Endothelial cell of umbilical vein (primary cell): ENCODE results near the gene APC2. TPM values are rescaled to one million over a fixed set of nuclear protein-coding genes. Genes with fewer than 3 reads are reported as not detected.

Experiments used
- BruUV-seq: library from RNA; stranded (reverse); fragments of 400-500 nt; replicated peaks from 2 replicates; lab custom pipeline; 2021; lab: Mats Ljungman, UMichigan
- CTCF ChIA-PET: fragments of 300-600, 350-600 bp; sonication (Branson Sonifier 250); formaldehyde crosslinking; loops from one replicate; lab custom pipeline; 2021; ENCODE audit warnings: antibody characterized with exemption, inconsistent platforms; lab: Charles Lee
- POLR2A ChIA-PET: fragments of 300-600, 350-600 bp; sonication (Branson Sonifier 250); formaldehyde crosslinking; loops from one replicate; lab custom pipeline; 2021; ENCODE audit warnings: antibody characterized with exemption, inconsistent platforms; lab: Charles Lee
- DNase-seq: peaks from one replicate; pipeline ENCODE4 v3.0.0-alpha.2; 2011; ENCODE audit warnings: low read depth, low spot score
- FAIRE-seq: peaks from 2 replicates; lab custom pipeline; 2011; peaks lifted over from hg19 to GRCh38; lab: Jason Lieb, UNC
- H2AFZ ChIP-seq: 2 replicates; pipeline ENCODE4 v1.6.0; 2012; ENCODE audit warnings: low read depth, low read length, control low read depth, inconsistent platforms
- H3K27ac ChIP-seq: 2 replicates; pipeline ENCODE4 v1.5.1; 2011; ENCODE audit warnings: low read depth, mild to moderate bottlenecking, control low read depth, low read length, moderate library complexity; ENCODE audit not compliant: insufficient read depth
- H3K27me3 ChIP-seq, 2 experiments: 2 replicates each; pipeline versions ENCODE4 v1.6.0 to v1.6.1; 2011; ENCODE audit warnings: low read length in 2 of 2, mixed read lengths in 1 of 2; ENCODE audit not compliant: control insufficient read depth in 2 of 2, insufficient read depth in 2 of 2
- H3K36me3 ChIP-seq, 2 experiments: 2 replicates in 1 of 2; 3 replicates in 1 of 2; pipeline ENCODE4 v1.5.1; 2011; ENCODE audit warnings: low read length in 2 of 2, mild to moderate bottlenecking in 1 of 2, moderate library complexity in 1 of 2; ENCODE audit not compliant: control insufficient read depth in 2 of 2, insufficient read depth in 2 of 2; ENCODE audit errors: extremely low read depth in 1 of 2
- H3K4me1 ChIP-seq: 3 replicates; pipeline ENCODE4 v1.5.1; 2011; ENCODE audit warnings: mild to moderate bottlenecking, low read length; ENCODE audit not compliant: control insufficient read depth, insufficient read depth; ENCODE audit errors: extremely low read depth
- H3K4me2 ChIP-seq: 2 replicates; pipeline ENCODE4 v1.6.1; 2011; ENCODE audit warnings: low read length, control low read depth, mixed read lengths; ENCODE audit not compliant: insufficient read depth
- H3K4me3 ChIP-seq, 3 experiments: fragments of 200-600 bp in 1 of 3; sonication (generic), shearing (Covaris generic) in 1 of 3; replicated peaks in 1 of 3; 2 replicates each; pipeline ENCODE4 v1.5.1; 2011 to 2016; ENCODE audit warnings: control low read depth in 3 of 3, low read length in 3 of 3, mild to moderate bottlenecking in 2 of 3, inconsistent platforms in 1 of 3, low read depth in 1 of 3, moderate library complexity in 1 of 3; ENCODE audit not compliant: insufficient read depth in 1 of 3
- H3K79me2 ChIP-seq: 2 replicates; pipeline ENCODE4 v1.6.0; 2012; ENCODE audit warnings: low read length, inconsistent platforms; ENCODE audit not compliant: control insufficient read depth, insufficient read depth
- H3K9ac ChIP-seq: replicated peaks from 2 replicates; pipeline ENCODE3; 2011; ENCODE audit warnings: low read length, control low read depth; ENCODE audit not compliant: insufficient read depth; ENCODE audit errors: extremely low read depth
- H3K9me1 ChIP-seq: replicated peaks from 3 replicates; pipeline ENCODE4 v1.6.0; 2011; ENCODE audit warnings: mild to moderate bottlenecking, low read length; ENCODE audit not compliant: control insufficient read depth, insufficient read depth; ENCODE audit errors: extremely low read depth
- H3K9me3 ChIP-seq: replicated peaks from 2 replicates; pipeline ENCODE4 v1.5.1; 2012; ENCODE audit warnings: low read length, inconsistent platforms; ENCODE audit not compliant: control insufficient read depth, insufficient read depth
- H4K20me1 ChIP-seq: replicated peaks from 2 replicates; pipeline ENCODE3; 2011; ENCODE audit warnings: mild to moderate bottlenecking, low read length; ENCODE audit not compliant: control insufficient read depth, insufficient read depth; ENCODE audit errors: extremely low read depth
- CTCF ChIP-seq, 2 donors: IDR thresholded peaks; 1 replicate in 1 of 2; 2 replicates in 1 of 2; pipeline ENCODE4 v1.5.1; 2011; ENCODE audit warnings: low read length in 2 of 2, mild to moderate bottlenecking in 2 of 2, moderate library complexity in 2 of 2, control low read depth in 1 of 2, inconsistent platforms in 1 of 2, low read depth in 1 of 2; ENCODE audit not compliant: insufficient read depth in 1 of 2; ENCODE audit errors: extremely low read depth in 1 of 2
- EZH2 ChIP-seq: IDR thresholded peaks from 2 replicates; pipeline ENCODE4 v1.6.1; 2012; ENCODE audit warnings: borderline replicate concordance, low read depth, mild to moderate bottlenecking, moderate library complexity, low read length, inconsistent platforms; ENCODE audit not compliant: severe bottlenecking
- FOS ChIP-seq: IDR thresholded peaks from 2 replicates; pipeline ENCODE4 v1.6.1; 2011; ENCODE audit warnings: mild to moderate bottlenecking, low read length, moderate library complexity, borderline replicate concordance; ENCODE audit not compliant: insufficient read depth
- GATA2 ChIP-seq: IDR thresholded peaks from 2 replicates; pipeline ENCODE4 v1.7.0; 2011; ENCODE audit warnings: low read depth, mild to moderate bottlenecking, moderate library complexity, mixed read lengths, low read length; ENCODE audit not compliant: insufficient read length, insufficient read depth
- JUN ChIP-seq: IDR thresholded peaks from 2 replicates; pipeline ENCODE4 v1.6.1; 2011; ENCODE audit warnings: borderline replicate concordance, low read depth; ENCODE audit not compliant: insufficient read length, insufficient read depth
- MYC ChIP-seq: IDR thresholded peaks from one replicate; pipeline ENCODE4 v1.6.1; 2011; ENCODE audit warnings: mild to moderate bottlenecking, low read depth, low read length
- POLR2A ChIP-seq: IDR thresholded peaks from 2 replicates; pipeline ENCODE4 v1.6.1; 2012; ENCODE audit warnings: low read depth, mild to moderate bottlenecking, control low read depth, low read length
- POLR2AphosphoS5 ChIP-seq: IDR thresholded peaks from 2 replicates; pipeline ENCODE4 v1.6.1; 2012; ENCODE audit warnings: low read depth, mild to moderate bottlenecking, control low read depth, low read length, moderate library complexity; ENCODE audit not compliant: insufficient read depth
- dilution Hi-C: fragments of 300-500 bp; cut with MboI; formaldehyde crosslinking; loops from one replicate; pipeline ENCODE4 v1.15.0; 2019; ENCODE audit warnings: low sequenced_read_pairs; ENCODE audit not compliant: extremely low pct_ligation_motif_present
- intact Hi-C: fragments of 100-400 bp; cut with micrococcal nuclease; formaldehyde crosslinking; loops from one replicate; pipeline ENCODE4 v1.10.0; 2022
- polyA plus RNA-seq, 4 experiments: library from polyadenylated mRNA; depleted of rRNA in 3 of 4; stranded (reverse) in 3 of 4; unstranded in 1 of 4; fragments of >200 nt; gene quantifications; 2 replicates each; pipeline versions ENCODE4 v1.2.1 to v1.2.3, GENCODE V29; 2011 to 2012; ENCODE audit warnings: missing spikeins in 1 of 4
- total RNA-seq: library from RNA; stranded (reverse); gene quantifications from 2 replicates; pipeline ENCODE4 v1.2.3, GENCODE V29; 2021

APC2 gene
- total and polyA plus RNA-seq, 2 donors (not counting 3 experiments of a cell fraction or from before 2014, with no cell fraction given) = 0.01 to 0.04 TPM

DNA sequence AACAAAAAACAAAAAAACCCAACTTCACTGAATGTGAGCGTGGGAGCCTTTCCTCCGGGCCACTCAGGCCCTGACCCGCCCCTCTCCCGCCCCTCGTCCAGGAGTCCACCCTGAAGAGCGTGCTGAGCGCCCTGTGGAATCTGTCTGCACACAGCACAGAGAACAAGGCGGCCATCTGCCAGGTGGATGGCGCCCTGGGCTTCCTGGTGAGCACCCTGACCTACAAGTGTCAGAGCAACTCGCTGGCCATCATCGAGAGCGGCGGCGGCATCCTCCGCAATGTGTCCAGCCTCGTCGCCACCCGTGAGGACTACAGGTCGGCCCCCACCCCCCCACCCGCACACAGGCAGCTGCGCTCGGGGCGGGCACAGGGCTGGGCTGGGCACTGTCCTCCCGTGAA, 11.9 kb downstream of the APC2 start:
- FAIRE-seq (no peak), DNase-seq (no peak)
- POLR2A ChIA-PET = interaction anchor here (0.7 kb wide), 1 partner anchor 1015 kb away, joined by 9 read pairs; no protein-coding TSS in a partner anchor
- CTCF ChIA-PET = no interaction called here
- Histone ChIP-seq H3K27ac (no peak overlapping the region), H3K79me2 (no peaks in the 10 kb centered on the region), H3K9me3 (no peaks in the 10 kb centered on the region), H3K4me2 (no peak overlapping the region), H3K4me1 (no peaks in the 10 kb centered on the region), H3K4me3 (no peak overlapping the region), H3K9ac (no peak overlapping the region), H4K20me1 (no peaks in the 10 kb centered on the region), H3K36me3 (no peaks in the 10 kb centered on the region), H2AFZ (no peak overlapping the region), H3K9me1 (no peaks in the 10 kb centered on the region), H3K27me3 (peaks cover 28 to 34% of the 10 kb centered on the region in 2 experiments)
- dilution Hi-C loops = no loop called here
- TF ChIP-seq EZH2 (no peak), POLR2A (no peak), JUN (no peak), CTCF (IDR thresholded peaks at IDR 0.05; ENCODE audit: extremely low read depth in 1 of 2, insufficient read depth in 1 of 2, low read depth in 1 of 2, low read length in 2 of 2) (no peak), MYC (no peak), GATA2 (no peak), POLR2AphosphoS5 (no peak), FOS (no peak)
- no TSS peak for BruUV-seq
- intact Hi-C loops = no loop called here
